AG04450 (cell line): ENCODE data around the gene MICA. TPM values are rescaled to one million over a fixed set of nuclear protein-coding genes. Genes with fewer than 3 reads are reported as not detected.
A peak's percentile ranks its signal among the peaks of the same experiment; 100 is the strongest.
"Not testable (repeated sequence)": the region's sequence is repeated elsewhere in the genome, so short reads cannot be mapped to it uniquely, and the experiment has no call there.

Experiments used
- CTCF ChIA-PET: fragments of 300-600, 350-600 bp; formaldehyde crosslinking; extraction: SDS; loops from one replicate; lab custom pipeline; 2022; ENCODE audit warnings: antibody characterized with exemption, inconsistent platforms; lab: Charles Lee
- POLR2A ChIA-PET: fragments of 350-600 bp; formaldehyde crosslinking; extraction: SDS; loops from one replicate; lab custom pipeline; 2021; ENCODE audit warnings: antibody characterized with exemption, inconsistent platforms; lab: Yijun Ruan, JAX
- DNase-seq: peaks from one replicate; pipeline ENCODE4 v3.0.0-alpha.2; 2011; ENCODE audit warnings: low read depth, low spot score
- H3K27ac ChIP-seq: one replicate; pipeline ENCODE4 v1.5.1; 2012; ENCODE audit warnings: low read depth, low read length, control low read depth
- H3K27me3 ChIP-seq: one replicate; pipeline ENCODE4 v1.6.0; 2012; ENCODE audit warnings: low read length; ENCODE audit not compliant: control insufficient read depth, insufficient read depth
- H3K4me3 ChIP-seq: 2 replicates; pipeline ENCODE4 v1.5.1; 2011; ENCODE audit warnings: mild to moderate bottlenecking, low read depth, low read length, control low read depth
- H3K9me3 ChIP-seq: 2 replicates; pipeline ENCODE4 v1.5.1; 2012; ENCODE audit warnings: low read length; ENCODE audit not compliant: control insufficient read depth, insufficient read depth
- CTCF ChIP-seq: IDR thresholded peaks from 2 replicates; pipeline ENCODE4 v1.5.1; 2011; ENCODE audit warnings: low read depth, low read length, control low read depth, inconsistent platforms
- polyA plus RNA-seq: library from polyadenylated mRNA; depleted of rRNA; stranded (reverse); fragments of >200 nt; gene quantifications from 2 replicates; pipeline ENCODE4 v1.2.3, GENCODE V29; 2011

The MICA gene
- polyA plus RNA-seq, 1 experiment = 39.9 TPM

- ChIA-PET CTCF (interaction anchor here (0.8 to 1.5 kb wide), 2 partner anchors 15 to 47 kb away, joined by 3 to 7 read pairs; no protein-coding TSS in a partner anchor), POLR2A (no interaction called here)
- Histone ChIP-seq H3K9me3 (no peaks in the 10 kb centered on the region; the same call in none of the 2 replicates), H3K4me3 (no peak overlapping the region), H3K27ac (no peak overlapping the region), H3K27me3 (no peaks in the 10 kb centered on the region)
- DNase-seq = no peak
- no peak for TF ChIP-seq CTCF
These were observed 7.6 kb upstream of the MICA start for GRCh38 chr6:31395832-31396231.

GRCh38 chr6:31396422-31397152 lies 6.8 kb upstream of the MICA start:
- H3K27me3 ChIP-seq = no peaks in the 10 kb centered on the region
- peak; percentile 26 for DNase-seq
- TF ChIP-seq CTCF = peak; percentile 90
- no peaks in the 10 kb centered on the region for H3K9me3 ChIP-seq
- CTCF ChIA-PET = interaction anchor here (0.8 to 6.3 kb wide), 10 partner anchors 9 to 87 kb away, joined by 3 to 37 read pairs (median 5); no protein-coding TSS in a partner anchor
- POLR2A ChIA-PET = no interaction called here
- H3K4me3 ChIP-seq = no peak overlapping the region
- H3K27ac ChIP-seq = no peak overlapping the region

GRCh38 chr6:31397153-31397499 lies 6.3 kb upstream of the MICA start:
- POLR2A ChIA-PET, H3K27me3 ChIP-seq, H3K27ac ChIP-seq, DNase-seq, H3K4me3 ChIP-seq, H3K9me3 ChIP-seq: not testable (repeated sequence)
- CTCF ChIA-PET = interaction anchor here (1.1 to 6.3 kb wide), 9 partner anchors 9 to 87 kb away, joined by 3 to 37 read pairs (median 5); no protein-coding TSS in a partner anchor

- POLR2A ChIA-PET = no interaction called here
- no peak overlapping the region for H3K27ac ChIP-seq
- no peaks in the 10 kb centered on the region for H3K27me3 ChIP-seq
- no peak for TF ChIP-seq CTCF
- CTCF ChIA-PET = interaction anchor here (1.1 to 6.3 kb wide), 9 partner anchors 8 to 86 kb away, joined by 3 to 37 read pairs (median 5); no protein-coding TSS in a partner anchor
- no peak for DNase-seq
- no peak overlapping the region for H3K4me3 ChIP-seq
- no peaks in the 10 kb centered on the region for H3K9me3 ChIP-seq
These were observed 5.4 kb upstream of the MICA start for GRCh38 chr6:31397901-31398525.

- DNase-seq = peak; percentile 71
- CTCF ChIA-PET = interaction anchor here (0.6 to 6.3 kb wide), 16 partner anchors 31 to 1494 kb away, joined by 3 to 37 read pairs (median 6); no protein-coding TSS in a partner anchor
- Histone ChIP-seq H3K27ac (peak overlapping the region; percentile 92), H3K4me3 (peak overlapping the region; percentile 81), H3K27me3 (no peaks in the 10 kb centered on the region), H3K9me3 (peaks cover 4% of the 10 kb centered on the region; the same call in 1 of the 2 replicates)
- TF ChIP-seq CTCF = peak; percentile 97
- POLR2A ChIA-PET = interaction anchor here (0.5 to 0.7 kb wide), 4 partner anchors 8 to 1474 kb away, joined by 3 to 12 read pairs (median 4); no protein-coding TSS in a partner anchor
These were observed 3.6 kb upstream of the MICA start for GRCh38 chr6:31399589-31400466.
